Measurements from ENCODE around the gene HAUS6.

The HAUS6 gene

GRCh38 chr9:19033015-19033414, 69.7 kb downstream of the HAUS6 start, which contains the start of gene SAXO1:
Gene SAXO1, minus strand, starts transcription at chr9:19033209. Its CDS starts 301 bp downstream, at chr9:19032908.
- Histone ChIP-seq H3K9ac (ENCODE audit: low read length) (no peak within 1 kb of the TSS), H3K4me3 (ENCODE audit: low read depth, low read length, poor library complexity, severe bottlenecking) (no peak within 1 kb of the TSS), H3K4me1 (ENCODE audit: insufficient read depth, low read length, severe bottlenecking) (no peaks in the 10 kb centered on the region), H4K20me1 (ENCODE audit: insufficient read depth, low read length) (no peaks in the 10 kb centered on the region), H3K27ac (ENCODE audit: low read depth, low read length, poor library complexity, severe bottlenecking) (no peak within 1 kb of the TSS), H3K79me2 (ENCODE audit: insufficient read depth, low read length) (no peaks in the 10 kb centered on the region), H3K9me3 (ENCODE audit: low read length) (no peaks in the 10 kb centered on the region), H3F3A (ENCODE audit: insufficient read depth, low read length) (no peaks in the 10 kb centered on the region), H3K9me2 (ENCODE audit: low read depth, low read length) (no peaks in the 10 kb centered on the region), H2AFZ (ENCODE audit: low read length) (no peak within 1 kb of the TSS), H3K27me3 (ENCODE audit: insufficient read depth, low read length) (no peaks in the 10 kb centered on the region), H3K4me2 (ENCODE audit: low read length) (no peak within 1 kb of the TSS), H3K36me3 (ENCODE audit: insufficient read depth, low read length) (no peaks in the 10 kb centered on the region)
- TF ChIP-seq, protein P1, sequence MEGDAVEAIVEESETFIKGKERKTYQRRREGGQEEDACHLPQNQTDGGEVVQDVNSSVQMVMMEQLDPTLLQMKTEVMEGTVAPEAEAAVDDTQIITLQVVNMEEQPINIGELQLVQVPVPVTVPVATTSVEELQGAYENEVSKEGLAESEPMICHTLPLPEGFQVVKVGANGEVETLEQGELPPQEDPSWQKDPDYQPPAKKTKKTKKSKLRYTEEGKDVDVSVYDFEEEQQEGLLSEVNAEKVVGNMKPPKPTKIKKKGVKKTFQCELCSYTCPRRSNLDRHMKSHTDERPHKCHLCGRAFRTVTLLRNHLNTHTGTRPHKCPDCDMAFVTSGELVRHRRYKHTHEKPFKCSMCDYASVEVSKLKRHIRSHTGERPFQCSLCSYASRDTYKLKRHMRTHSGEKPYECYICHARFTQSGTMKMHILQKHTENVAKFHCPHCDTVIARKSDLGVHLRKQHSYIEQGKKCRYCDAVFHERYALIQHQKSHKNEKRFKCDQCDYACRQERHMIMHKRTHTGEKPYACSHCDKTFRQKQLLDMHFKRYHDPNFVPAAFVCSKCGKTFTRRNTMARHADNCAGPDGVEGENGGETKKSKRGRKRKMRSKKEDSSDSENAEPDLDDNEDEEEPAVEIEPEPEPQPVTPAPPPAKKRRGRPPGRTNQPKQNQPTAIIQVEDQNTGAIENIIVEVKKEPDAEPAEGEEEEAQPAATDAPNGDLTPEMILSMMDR (IDR thresholded peaks at IDR 0.05; ENCODE audit: low read length): no peak
- no peak for TF ChIP-seq EZH2 (IDR thresholded peaks at IDR 0.05; ENCODE audit: borderline replicate concordance, low read length)

DNA sequence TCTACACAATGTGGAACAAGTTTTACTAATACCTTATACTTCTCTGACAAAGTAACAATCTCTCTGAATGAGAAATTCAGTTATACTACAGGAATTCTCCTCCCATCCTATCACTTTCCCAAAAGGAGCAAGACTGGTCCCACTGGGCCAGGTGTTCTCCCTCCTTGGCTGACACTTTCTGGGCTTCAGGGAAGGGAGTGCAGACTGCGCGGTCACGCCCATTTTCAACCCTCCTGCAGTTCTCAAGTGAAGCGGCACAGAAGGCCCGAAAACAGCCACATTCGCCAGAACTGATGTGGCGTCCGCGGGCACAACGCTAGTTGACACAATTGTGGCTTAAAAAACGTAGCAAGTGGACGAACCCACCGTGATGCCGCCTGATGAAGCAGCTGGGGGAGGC, 70.3 kb downstream of the HAUS6 start:
- no peaks in the 10 kb centered on the region for H3K36me3 ChIP-seq (ENCODE audit: insufficient read depth, low read length)
- H3K4me1 ChIP-seq (ENCODE audit: insufficient read depth, low read length, severe bottlenecking): no peaks in the 10 kb centered on the region
- H3K4me2 ChIP-seq (ENCODE audit: low read length): no peak overlapping the region
- H3K9ac ChIP-seq (ENCODE audit: low read length): no peak overlapping the region
- no peaks in the 10 kb centered on the region for H3K27me3 ChIP-seq (ENCODE audit: insufficient read depth, low read length)
- no peaks in the 10 kb centered on the region for H4K20me1 ChIP-seq (ENCODE audit: insufficient read depth, low read length)
- no peaks in the 10 kb centered on the region for H3F3A ChIP-seq (ENCODE audit: insufficient read depth, low read length)
- H3K9me2 ChIP-seq (ENCODE audit: low read depth, low read length): no peaks in the 10 kb centered on the region
- H3K4me3 ChIP-seq (ENCODE audit: low read depth, low read length, poor library complexity, severe bottlenecking): no peak overlapping the region
- H3K79me2 ChIP-seq (ENCODE audit: insufficient read depth, low read length): no peaks in the 10 kb centered on the region
- no peak for TF ChIP-seq EZH2 (IDR thresholded peaks at IDR 0.05; ENCODE audit: borderline replicate concordance, low read length)
- TF ChIP-seq, protein P1 (IDR thresholded peaks at IDR 0.05; ENCODE audit: low read length): no peak
- no peak overlapping the region for H3K27ac ChIP-seq (ENCODE audit: low read depth, low read length, poor library complexity, severe bottlenecking)
- no peak overlapping the region for H2AFZ ChIP-seq (ENCODE audit: low read length)
- H3K9me3 ChIP-seq (ENCODE audit: low read length): no peaks in the 10 kb centered on the region

GRCh38 chr9:19030899-19031298, 71.8 kb downstream of the HAUS6 start:
- Histone ChIP-seq H3K9ac (ENCODE audit: low read length) (no peak overlapping the region), H3K4me2 (ENCODE audit: low read length) (no peak overlapping the region), H3K9me2 (ENCODE audit: low read depth, low read length) (no peaks in the 10 kb centered on the region), H3K27ac (ENCODE audit: low read depth, low read length, poor library complexity, severe bottlenecking) (no peak overlapping the region), H2AFZ (ENCODE audit: low read length) (no peak overlapping the region), H3K27me3 (ENCODE audit: insufficient read depth, low read length) (no peaks in the 10 kb centered on the region), H3K36me3 (ENCODE audit: insufficient read depth, low read length) (no peaks in the 10 kb centered on the region), H3K79me2 (ENCODE audit: insufficient read depth, low read length) (no peaks in the 10 kb centered on the region), H4K20me1 (ENCODE audit: insufficient read depth, low read length) (no peaks in the 10 kb centered on the region), H3K9me3 (ENCODE audit: low read length) (no peaks in the 10 kb centered on the region), H3K4me1 (ENCODE audit: insufficient read depth, low read length, severe bottlenecking) (no peaks in the 10 kb centered on the region), H3K4me3 (ENCODE audit: low read depth, low read length, poor library complexity, severe bottlenecking) (no peak overlapping the region), H3F3A (ENCODE audit: insufficient read depth, low read length) (no peaks in the 10 kb centered on the region)
- TF ChIP-seq EZH2 (IDR thresholded peaks at IDR 0.05; ENCODE audit: borderline replicate concordance, low read length): no peak
- TF ChIP-seq, protein P1 (IDR thresholded peaks at IDR 0.05; ENCODE audit: low read length): no peak

Data from OCI-LY1 (cell line).